Cerebellar cortex (tissue), 1 donor: ENCODE data around the gene SCN4A.

Experiments
- DNase-seq: peaks from one replicate; pipeline ENCODE4 v3.0.0-alpha.2; 2015; ENCODE audit warnings: low spot score

Gene SCN4A

DNA sequence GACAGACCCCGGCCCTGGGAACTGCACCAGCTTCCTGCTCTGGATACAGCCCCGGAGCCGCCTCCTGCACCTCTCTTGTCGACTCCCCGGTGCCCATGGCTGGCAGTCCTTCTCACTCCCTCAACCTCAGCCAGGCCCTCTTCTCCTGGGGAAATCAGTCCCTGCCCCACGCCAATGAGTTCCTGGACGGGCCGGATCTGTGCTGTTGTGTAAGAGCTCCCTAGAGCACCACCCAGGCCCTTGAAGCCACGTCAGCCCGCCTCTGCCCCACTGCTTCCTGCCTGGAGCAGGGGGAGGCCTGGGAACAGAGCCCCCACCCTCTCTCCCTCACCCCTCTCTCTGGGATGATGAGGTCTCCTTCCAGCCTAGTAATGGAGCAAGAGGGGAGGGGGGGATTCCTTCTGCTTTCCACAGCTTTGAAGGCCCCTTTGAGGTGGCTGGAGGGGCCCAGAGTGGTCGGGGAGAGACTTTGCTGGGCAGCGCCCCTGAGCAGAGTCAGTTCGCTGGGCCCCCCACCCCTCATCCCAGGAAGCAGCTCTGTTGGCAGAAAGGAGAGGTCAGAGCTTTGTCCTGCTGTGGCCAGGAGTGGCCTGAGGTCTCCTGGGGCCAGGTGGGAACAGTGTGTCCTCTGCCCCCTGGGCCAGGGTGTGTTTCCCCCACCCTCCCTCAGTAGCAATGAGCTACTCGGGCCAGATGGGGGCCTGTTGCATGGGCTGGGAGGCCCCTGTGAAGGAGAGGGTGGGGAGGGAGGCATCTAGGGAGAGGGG, 29.2 kb upstream of the SCN4A start:
- DNase-seq = no peak

DNA sequence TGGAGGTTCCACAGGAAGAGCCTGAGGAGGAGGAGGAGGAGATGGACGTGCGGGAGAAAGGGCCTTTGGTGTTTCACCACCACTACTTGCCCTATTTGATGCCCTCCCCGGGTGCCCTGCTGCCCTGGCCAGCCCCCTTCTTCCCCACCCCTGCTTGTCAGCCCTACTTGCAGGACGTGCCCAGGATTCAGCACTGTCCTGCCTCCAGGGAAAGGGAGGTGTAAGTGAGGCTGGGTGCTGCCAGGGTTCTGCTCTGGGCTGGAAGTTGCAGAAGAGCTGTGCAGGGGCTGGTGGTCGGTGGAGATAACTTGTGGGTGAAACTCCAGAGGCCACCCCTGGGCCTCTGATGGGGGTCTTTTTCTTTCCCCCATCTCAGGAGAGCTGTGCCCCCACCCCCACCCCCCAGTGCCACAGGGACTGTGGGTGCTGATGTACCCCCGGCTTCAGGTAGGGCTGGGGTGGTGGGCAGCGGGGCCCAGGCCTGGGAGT, 28.4 kb upstream of the SCN4A start:
- DNase-seq = no peak

DNA sequence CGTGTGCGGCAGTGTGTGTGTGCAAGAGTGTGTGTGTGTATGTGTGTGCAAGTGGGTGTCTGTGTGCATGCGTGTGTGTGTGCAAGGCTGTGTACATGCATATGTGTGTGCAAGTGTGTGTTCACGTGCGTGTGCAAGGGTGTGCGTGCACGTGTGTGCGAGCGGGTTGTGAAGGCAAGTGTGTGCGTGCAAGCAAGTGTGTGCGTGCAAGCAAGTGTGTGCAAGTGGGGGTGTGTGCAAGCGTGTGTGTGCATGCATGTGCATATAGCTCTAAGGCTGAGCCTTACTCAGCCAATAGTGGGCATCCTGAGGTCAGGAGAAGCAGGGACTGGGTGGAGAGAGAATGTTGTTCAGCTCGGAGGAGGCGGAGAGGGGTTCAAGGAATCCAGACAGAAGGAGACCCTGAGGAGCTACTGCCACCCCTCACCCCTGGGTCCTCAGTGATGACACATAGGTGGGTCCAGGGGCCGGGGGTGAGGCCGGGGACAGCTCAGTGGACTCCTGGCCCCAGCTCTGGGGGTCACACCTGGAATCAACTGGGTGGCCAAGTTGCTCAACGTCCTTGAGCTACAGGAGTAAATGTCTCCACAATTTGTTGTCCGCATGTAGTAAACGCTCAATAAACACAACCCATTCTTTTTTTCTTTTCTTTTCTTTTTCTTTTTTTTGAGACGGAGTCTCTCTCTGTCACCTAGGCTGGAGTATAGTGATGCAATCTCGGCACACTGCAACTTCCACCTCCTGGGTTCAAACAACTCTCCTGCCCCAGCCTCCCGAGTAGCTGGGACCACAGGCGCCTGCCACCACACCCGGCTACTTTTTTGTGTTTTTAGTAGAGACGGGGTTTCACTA, 27.2 kb upstream of the SCN4A start:
- no peak for DNase-seq

DNA sequence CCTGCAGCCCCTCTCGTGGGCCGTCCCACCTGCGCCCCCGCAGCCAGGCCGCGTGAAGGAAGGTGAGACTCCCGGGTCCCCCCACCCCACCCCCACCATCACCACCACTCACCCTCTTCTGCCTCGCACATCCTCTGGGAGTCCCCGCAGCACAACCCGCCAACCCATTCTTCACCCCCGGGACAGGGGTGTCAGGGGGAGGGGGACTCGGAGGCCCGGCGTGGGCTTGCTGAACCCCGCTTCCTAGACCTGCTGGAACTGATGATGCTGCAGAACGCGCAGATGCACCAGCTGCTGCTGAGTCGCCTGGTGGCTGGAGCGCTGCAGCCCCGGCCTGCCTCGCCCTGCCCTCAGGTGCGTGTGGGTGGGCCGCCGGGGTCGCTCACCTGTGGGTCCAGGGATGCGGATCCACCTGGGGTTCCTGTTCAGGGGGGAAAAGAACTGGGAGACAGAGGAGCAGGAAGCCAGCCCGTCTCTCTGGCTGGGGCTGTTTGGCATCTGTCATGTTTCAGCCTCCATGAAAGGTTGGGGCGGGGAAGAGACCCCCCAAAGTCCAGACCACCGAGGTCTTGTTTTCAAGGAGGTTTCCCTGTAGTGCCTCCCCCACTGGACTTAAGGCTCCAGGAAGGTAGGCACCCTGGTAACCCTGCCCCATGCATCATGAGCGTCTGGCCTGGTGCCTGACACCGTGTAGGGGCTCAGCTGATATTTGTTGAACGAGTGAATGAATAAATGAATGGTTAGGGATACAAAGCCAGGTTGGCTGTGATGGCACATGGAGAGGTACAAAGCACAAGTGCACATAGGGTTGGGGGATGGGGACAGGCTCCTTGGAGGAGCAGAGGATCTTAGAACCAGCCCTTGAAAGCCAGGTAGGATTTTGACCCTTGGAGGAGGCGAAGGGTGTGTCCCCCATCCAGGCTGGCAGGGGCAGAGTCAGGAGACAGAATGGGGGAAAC, 26.3 kb upstream of the SCN4A start:
- DNase-seq = no peak

DNA sequence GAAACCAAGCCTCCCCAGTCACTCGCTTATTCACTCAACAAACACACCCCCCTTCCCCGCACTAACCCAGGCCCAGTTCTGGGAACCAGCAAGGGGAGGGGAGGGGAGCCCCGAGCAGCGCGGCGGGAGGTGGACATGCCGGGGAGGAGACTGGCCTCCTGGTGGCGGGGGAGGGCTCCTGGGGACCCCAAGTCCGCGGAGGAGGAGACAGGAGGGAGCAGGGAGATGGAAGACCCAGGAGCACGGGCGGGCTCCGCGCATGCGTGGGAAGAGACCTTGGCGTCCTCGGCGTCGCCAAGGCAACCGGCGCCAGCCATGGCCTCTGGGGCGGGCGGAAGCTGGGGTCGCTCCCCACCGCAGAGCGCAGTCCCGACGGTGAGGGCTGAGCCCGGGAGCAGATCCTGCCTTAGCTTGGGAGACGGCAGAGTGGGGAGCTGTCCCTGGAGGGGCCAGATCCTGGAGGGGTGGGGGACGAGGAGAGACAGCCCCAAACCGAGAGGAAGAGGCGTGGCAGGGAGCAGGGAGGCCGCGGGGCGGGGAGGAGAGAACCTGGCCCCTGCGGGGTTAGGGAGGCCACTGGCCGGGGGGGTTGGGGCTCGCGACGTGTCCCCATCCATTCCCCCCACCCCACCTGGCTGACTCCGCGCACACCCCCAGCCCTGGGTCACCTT, 25.5 kb upstream of the SCN4A start, which contains the start of gene PRR29:
Gene PRR29 (plus strand): TSS at position 302 of the 671 bp plus-strand sequence. CDS start 14 bp downstream, at position 316.
- DNase-seq = peak; percentile 33

GRCh38 chr17:63997341-63998048, 24.8 kb upstream of the SCN4A start:
- no peak for DNase-seq

- no peak for DNase-seq
Measured at GRCh38 chr17:63996430-63997182, 23.9 kb upstream of the SCN4A start.

GRCh38 chr17:63995626-63996025, 22.9 kb upstream of the SCN4A start:
- no peak for DNase-seq

GRCh38 chr17:63993368-63993985, 20.8 kb upstream of the SCN4A start:
- no peak for DNase-seq

DNA sequence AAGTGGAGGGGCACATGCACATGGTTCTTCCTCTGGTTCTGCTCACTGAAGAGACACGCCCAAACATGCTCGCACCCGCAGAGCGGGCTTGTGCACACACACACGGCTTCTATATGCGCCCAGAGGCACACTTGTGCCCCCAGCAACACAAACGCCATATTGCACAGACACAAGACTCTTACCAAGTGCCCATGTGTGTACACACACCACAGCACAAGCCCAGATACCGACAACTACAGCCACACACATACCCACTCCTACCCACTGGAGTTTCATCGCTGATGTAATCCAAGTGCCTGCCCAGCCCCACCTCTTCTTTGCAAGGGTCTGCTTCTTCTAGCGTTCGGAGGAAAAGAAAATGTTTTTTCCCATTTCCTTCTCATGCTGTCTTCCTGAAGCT, 18.9 kb upstream of the SCN4A start:
- DNase-seq = no peak

DNA sequence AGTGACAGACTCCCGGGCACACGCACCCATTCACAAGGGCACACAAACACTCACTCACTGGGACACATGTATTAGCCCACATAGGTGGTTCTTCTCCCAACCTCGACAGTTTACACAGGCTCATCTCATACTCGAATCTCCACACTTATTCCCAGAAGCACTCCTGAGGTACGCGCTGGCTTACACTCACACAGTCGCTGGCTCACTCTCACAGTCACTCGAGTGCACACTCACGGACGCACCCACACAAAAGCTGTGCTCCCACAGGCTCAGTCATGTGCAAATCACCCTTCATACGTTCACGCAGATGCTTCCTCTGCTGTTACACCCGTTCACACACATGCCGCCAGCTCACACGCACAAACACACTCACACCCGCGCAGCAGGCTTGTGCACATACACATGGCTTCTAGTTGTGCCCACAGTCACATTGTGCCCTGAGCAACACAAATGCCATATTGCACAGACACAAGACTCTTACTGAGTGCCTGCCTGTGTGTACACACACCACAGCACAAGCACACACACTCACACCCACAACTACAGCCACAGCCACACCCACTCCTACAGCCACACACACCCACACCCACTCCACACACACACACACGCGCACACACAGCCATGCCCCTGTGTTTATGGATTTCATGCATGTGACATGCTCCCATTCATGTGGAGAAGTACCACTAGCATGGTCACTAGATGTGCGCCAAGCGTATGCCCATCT, 17.1 kb upstream of the SCN4A start:
- no peak for DNase-seq

- no peak for DNase-seq
Measured at GRCh38 chr17:63988741-63989621, 16.3 kb upstream of the SCN4A start.

DNA sequence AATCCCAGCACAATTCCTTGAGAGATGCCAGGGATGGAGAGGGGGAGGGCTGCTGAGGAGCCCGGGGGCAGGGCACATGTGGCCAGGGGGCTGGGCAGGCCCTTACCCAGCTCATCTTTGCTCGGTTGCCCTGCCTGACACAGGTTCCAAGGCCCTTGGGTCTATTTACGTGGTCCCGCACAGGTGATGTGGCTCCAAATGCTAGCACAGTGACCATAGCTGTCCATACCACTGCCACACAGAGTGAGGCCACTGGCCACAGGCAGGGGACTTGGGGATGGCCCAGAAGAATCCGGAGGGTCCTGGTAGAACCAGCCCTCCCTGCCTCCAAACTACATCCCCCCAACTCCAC, 15.4 kb upstream of the SCN4A start:
- no peak for DNase-seq

DNA sequence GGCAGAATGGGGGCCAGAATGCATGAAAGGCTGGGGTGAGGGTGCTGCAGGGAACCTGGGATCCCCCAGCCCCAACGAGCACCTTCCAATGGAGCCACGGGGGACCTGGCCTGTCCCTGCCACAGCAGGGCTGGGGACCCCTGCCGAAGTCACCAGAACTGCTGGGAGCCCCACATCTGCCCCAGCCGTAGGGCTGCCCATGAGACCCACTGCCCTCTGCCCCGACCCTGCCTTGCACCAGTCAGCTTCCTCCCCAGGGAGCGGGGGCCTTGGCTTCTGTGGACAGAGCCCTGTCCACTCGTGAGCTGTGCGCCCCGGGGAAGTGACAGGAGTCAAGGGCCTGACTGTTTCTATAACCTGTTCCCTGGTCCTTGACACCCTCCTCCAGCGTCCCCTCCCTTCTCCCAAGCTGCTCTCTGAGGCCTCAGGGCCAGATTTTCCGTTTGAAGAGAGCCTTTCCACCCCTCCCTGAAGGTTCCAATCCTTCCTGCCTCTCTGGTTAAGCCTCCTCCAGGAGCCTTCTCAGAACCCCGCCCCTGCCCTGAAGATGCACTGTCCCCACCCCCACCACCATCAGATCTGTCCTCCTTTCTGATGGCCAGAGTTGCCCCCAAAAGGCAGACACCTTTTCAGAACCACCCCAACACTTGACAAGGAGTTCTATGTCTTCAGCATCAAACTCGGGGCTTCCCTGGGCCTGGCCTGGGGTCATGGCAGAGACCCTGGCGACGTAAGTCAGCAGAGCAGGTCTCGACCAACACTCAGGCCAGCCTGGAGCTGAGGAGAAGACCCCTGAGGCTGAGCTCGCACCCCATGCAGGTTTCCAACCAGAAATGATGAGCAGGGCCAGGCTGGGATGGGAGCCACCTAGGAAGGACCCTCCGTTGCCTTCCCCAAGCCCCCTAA, 14.8 kb upstream of the SCN4A start:
- DNase-seq = no peak

DNA sequence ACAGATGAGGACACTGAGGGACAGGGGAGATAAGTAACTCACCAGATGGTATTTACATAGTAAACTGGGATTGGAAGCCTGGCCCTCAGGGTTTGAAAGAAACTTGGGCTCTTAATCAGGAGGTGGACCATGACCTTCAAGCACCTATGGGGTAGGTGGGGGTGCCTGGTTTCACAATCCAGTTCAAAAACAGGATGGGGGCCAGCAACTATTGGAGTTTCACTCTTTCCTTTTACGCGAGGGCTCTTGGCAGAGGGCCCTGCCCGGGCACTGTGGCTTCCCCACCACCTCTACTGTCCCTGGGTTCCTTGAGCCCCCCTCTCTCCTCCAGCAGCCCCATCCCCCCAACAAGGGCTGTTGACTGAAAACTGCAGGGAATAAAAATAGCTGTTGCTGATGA, 14.1 kb upstream of the SCN4A start:
- DNase-seq = no peak

GRCh38 chr17:63985387-63986140, 12.8 kb upstream of the SCN4A start:
- no peak for DNase-seq
